ENCODE measurements around the gene KRT75.

DNA sequence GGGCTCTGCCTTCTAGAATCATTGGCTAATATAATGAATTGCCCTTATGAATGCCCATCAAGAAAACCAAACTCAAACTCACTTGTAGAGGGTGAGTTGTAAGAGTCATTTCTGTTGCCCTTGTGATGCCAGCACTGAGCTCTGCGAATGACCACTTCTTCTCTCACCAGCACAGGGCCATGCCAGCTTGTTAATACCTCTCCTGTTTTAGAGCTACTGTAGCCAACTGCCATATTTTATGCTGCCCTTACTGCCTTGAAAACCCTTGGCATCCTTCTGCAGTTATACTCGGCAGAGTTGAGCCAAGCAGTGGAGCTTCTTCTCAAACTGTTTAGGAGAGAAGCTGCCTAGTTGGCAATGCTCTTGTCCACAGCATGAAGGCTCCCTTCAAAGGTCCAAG, 8.1 kb downstream of the KRT75 start:
- TF ChIP-seq POLR2A (IDR thresholded peaks at IDR 0.05) (no peak), POLR2AphosphoS5 (IDR thresholded peaks at IDR 0.05) (no peak)
- TF ChIP-seq, protein P1, sequence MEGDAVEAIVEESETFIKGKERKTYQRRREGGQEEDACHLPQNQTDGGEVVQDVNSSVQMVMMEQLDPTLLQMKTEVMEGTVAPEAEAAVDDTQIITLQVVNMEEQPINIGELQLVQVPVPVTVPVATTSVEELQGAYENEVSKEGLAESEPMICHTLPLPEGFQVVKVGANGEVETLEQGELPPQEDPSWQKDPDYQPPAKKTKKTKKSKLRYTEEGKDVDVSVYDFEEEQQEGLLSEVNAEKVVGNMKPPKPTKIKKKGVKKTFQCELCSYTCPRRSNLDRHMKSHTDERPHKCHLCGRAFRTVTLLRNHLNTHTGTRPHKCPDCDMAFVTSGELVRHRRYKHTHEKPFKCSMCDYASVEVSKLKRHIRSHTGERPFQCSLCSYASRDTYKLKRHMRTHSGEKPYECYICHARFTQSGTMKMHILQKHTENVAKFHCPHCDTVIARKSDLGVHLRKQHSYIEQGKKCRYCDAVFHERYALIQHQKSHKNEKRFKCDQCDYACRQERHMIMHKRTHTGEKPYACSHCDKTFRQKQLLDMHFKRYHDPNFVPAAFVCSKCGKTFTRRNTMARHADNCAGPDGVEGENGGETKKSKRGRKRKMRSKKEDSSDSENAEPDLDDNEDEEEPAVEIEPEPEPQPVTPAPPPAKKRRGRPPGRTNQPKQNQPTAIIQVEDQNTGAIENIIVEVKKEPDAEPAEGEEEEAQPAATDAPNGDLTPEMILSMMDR (IDR thresholded peaks at IDR 0.05): no peak

Data from transverse colon (tissue), 4 donors.